ENCODE data around the gene ADRM1.

GRCh38 chr20:62350098-62350628 is 47.4 kb downstream of the ADRM1 start:
- no peak for TF ChIP-seq CTCF (conservative IDR thresholded peaks at IDR 0.05; ENCODE audit: low read depth in 2 of 2)
- no peak for TF ChIP-seq POLR2AphosphoS5 (IDR thresholded peaks at IDR 0.05; ENCODE audit: low read depth)
- TF ChIP-seq EZH2 (IDR thresholded peaks at IDR 0.05; ENCODE audit: low read depth, unreplicated experiment), result no peak
- no peak for TF ChIP-seq EZH2phosphoT487 (IDR thresholded peaks at IDR 0.05; ENCODE audit: unreplicated experiment)
- no peak for TF ChIP-seq ZNF331 (CRISPR knock-in tag; IDR thresholded peaks at IDR 0.05; ENCODE audit: low read depth)
- no peak for TF ChIP-seq CREB1 (CRISPR knock-in tag; IDR thresholded peaks at IDR 0.05; ENCODE audit: low read depth)
- TF ChIP-seq REST (IDR thresholded peaks at IDR 0.05; ENCODE audit: unreplicated experiment), result no peak
- TF ChIP-seq ZNF114 (CRISPR knock-in tag; IDR thresholded peaks at IDR 0.05), result no peak
- no peak for TF ChIP-seq STAT1 (IDR thresholded peaks at IDR 0.05; ENCODE audit: unreplicated experiment)

Data from GM23338 (cell line).